HCT116 (cell line): Measurements from ENCODE around the gene FAM168A.

Source experiments
- CTCF ChIP-seq, 3 experiments: fragments of 200-600 bp in 1 of 3; sonication (generic) in 1 of 3; IDR thresholded peaks in 2 of 3; conservative IDR thresholded peaks in 1 of 3; 2 replicates each; pipeline ENCODE4 v1.5.1; 2012 to 2017; ENCODE audit warnings: low read depth in 2 of 3, low read length in 2 of 3, antibody characterized with exemption in 1 of 3, borderline replicate concordance in 1 of 3, control low read depth in 1 of 3, mild to moderate bottlenecking in 1 of 3, mixed read lengths in 1 of 3, mixed run types in 1 of 3, moderate library complexity in 1 of 3; ENCODE audit not compliant: insufficient read depth in 1 of 3
- EZH2 ChIP-seq: fragments of 200-600 bp; sonication (generic); IDR thresholded peaks from 2 replicates; pipeline ENCODE4 v1.6.1; 2017; ENCODE audit warnings: antibody characterized with exemption, mixed run types
- MAX ChIP-seq: IDR thresholded peaks from 2 replicates; pipeline ENCODE4 v1.6.1; 2012
- POLR2A ChIP-seq: IDR thresholded peaks from 2 replicates; pipeline ENCODE4 v1.7.0; 2011; ENCODE audit warnings: borderline replicate concordance; ENCODE audit not compliant: insufficient read depth, insufficient read length; ENCODE audit errors: extremely low read depth
- POLR2AphosphoS5 ChIP-seq: IDR thresholded peaks from 2 replicates; pipeline ENCODE4 v1.6.1; 2011; ENCODE audit warnings: mild to moderate bottlenecking, low read depth, low read length, moderate library complexity
- RAD21 ChIP-seq: IDR thresholded peaks from 2 replicates; pipeline ENCODE4 v1.6.1; 2012; ENCODE audit warnings: low read depth, mild to moderate bottlenecking
- SP1 ChIP-seq: IDR thresholded peaks from 2 replicates; pipeline ENCODE4 v1.6.1; 2012; ENCODE audit warnings: low read depth
- TF ChIP-seq, protein P1 (sequence below): IDR thresholded peaks from 2 replicates; pipeline ENCODE4 v1.6.1; 2012; ENCODE audit warnings: low read depth

DNA sequence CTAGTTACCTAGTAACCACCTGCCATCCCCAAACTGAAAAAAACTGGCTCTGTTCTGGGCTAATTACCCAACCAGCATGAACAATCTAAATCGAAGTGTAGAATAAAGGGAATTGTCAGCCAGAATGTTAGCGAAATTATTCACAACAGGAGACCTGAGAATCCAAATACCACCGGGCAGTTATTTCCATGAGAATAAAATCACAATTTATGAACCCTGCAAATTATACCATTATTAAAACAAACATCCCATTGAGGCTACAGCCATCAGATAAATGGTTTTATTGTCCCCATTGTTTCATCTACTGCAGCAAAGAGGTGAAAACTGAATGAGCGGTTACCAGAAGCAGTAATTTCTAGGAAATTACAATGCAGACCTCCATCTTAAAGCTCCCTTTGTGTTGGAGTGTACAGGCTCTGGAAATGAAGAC, 21.7 kb downstream of the FAM168A start:
- TF ChIP-seq SP1 (no peak), POLR2AphosphoS5 (no peak), RAD21 (no peak), POLR2A (no peak), CTCF (IDR thresholded peaks at IDR 0.05 in 2 of 3, conservative IDR thresholded peaks at IDR 0.05 in 1 of 3; ENCODE audit: borderline replicate concordance in 1 of 3, insufficient read depth in 1 of 3, low read depth in 2 of 3, low read length in 2 of 3) (no peak), MAX (no peak), EZH2 (no peak)
- TF ChIP-seq, protein P1, sequence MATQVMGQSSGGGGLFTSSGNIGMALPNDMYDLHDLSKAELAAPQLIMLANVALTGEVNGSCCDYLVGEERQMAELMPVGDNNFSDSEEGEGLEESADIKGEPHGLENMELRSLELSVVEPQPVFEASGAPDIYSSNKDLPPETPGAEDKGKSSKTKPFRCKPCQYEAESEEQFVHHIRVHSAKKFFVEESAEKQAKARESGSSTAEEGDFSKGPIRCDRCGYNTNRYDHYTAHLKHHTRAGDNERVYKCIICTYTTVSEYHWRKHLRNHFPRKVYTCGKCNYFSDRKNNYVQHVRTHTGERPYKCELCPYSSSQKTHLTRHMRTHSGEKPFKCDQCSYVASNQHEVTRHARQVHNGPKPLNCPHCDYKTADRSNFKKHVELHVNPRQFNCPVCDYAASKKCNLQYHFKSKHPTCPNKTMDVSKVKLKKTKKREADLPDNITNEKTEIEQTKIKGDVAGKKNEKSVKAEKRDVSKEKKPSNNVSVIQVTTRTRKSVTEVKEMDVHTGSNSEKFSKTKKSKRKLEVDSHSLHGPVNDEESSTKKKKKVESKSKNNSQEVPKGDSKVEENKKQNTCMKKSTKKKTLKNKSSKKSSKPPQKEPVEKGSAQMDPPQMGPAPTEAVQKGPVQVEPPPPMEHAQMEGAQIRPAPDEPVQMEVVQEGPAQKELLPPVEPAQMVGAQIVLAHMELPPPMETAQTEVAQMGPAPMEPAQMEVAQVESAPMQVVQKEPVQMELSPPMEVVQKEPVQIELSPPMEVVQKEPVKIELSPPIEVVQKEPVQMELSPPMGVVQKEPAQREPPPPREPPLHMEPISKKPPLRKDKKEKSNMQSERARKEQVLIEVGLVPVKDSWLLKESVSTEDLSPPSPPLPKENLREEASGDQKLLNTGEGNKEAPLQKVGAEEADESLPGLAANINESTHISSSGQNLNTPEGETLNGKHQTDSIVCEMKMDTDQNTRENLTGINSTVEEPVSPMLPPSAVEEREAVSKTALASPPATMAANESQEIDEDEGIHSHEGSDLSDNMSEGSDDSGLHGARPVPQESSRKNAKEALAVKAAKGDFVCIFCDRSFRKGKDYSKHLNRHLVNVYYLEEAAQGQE: no peak
